T47D (cell line): ENCODE measurements around the gene TUFM.
"Not testable (repeated sequence)": the region's sequence is repeated elsewhere in the genome, so short reads cannot be mapped to it uniquely, and the experiment has no call there.

Source experiments
- DNase-seq, 2 experiments: peaks; one replicate each; pipeline versions ENCODE4 v3.0.0 to v3.0.0-alpha.2; 2011 to 2012; ENCODE audit warnings: low read depth in 1 of 2, low spot score in 1 of 2
- JUND ChIP-seq: IDR thresholded peaks from 2 replicates; pipeline ENCODE4 v1.6.1; 2012; ENCODE audit warnings: low read depth
- in situ Hi-C: cut with HindIII; loops from 2 replicates; pipeline ENCODE4 v1.10.0; 2016; ENCODE audit warnings: low sequenced_read_pairs, low pct_unique_long_range_greater_than_20kb

TUFM gene

GRCh38 chr16:28879841-28880588 lies 33.9 kb upstream of the TUFM start:
- DNase-seq: peak; percentile 90 to 98
- in situ Hi-C loops: no loop called here
- TF ChIP-seq JUND: no peak

DNA sequence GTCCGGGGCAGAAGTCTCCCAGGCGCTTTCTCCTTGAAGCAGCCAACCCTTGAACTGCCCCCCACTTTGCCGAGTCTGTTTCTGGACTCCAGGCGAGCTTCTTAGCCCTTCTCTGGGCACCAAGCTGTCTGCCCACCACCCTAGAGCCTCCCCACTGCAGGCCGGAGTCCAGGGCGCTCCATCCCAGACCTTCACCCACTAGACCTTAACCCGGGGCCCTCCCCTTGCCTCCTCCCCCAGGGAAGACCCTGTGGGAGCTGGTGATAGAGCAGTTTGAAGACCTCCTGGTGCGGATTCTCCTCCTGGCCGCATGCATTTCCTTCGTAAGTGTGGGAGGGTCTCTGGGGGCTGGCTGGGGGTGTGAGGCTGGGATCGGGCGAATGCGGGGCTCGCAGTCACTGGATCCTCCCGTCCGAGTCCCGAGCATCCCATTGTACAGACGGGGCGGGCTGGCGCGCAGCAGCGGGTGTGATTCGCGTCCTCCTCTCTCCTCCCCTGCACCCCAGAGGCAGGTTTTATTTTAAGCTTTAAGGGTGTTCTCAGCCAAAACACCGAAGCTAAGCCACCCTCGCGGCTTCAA lies 33.2 kb upstream of the TUFM start:
- in situ Hi-C loops: no loop called here
- TF ChIP-seq JUND: no peak
- no peak for DNase-seq

GRCh38 chr16:28878083-28878926 lies 32.2 kb upstream of the TUFM start, which contains the start of gene ATP2A1:
ATP2A1 (plus strand) TSS chr16:28878488; CDS start chr16:28878672, 184 bp downstream.
- no peak for DNase-seq
- in situ Hi-C loops: no loop called here
- TF ChIP-seq JUND: no peak

GRCh38 chr16:28877655-28878000 lies 31.5 kb upstream of the TUFM start:
- DNase-seq: no peak
- no peak for TF ChIP-seq JUND
- in situ Hi-C loops: no loop called here

GRCh38 chr16:28876973-28877654 lies 31.0 kb upstream of the TUFM start:
- TF ChIP-seq JUND: no peak

GRCh38 chr16:28876019-28876659 lies 30.0 kb upstream of the TUFM start:
- in situ Hi-C loops: no loop called here
- no peak for TF ChIP-seq JUND

More at GRCh38 chr16:28876973-28877654, 31.0 kb upstream of the TUFM start:
- in situ Hi-C loops: no loop called here
- DNase-seq: no peak

DNA sequence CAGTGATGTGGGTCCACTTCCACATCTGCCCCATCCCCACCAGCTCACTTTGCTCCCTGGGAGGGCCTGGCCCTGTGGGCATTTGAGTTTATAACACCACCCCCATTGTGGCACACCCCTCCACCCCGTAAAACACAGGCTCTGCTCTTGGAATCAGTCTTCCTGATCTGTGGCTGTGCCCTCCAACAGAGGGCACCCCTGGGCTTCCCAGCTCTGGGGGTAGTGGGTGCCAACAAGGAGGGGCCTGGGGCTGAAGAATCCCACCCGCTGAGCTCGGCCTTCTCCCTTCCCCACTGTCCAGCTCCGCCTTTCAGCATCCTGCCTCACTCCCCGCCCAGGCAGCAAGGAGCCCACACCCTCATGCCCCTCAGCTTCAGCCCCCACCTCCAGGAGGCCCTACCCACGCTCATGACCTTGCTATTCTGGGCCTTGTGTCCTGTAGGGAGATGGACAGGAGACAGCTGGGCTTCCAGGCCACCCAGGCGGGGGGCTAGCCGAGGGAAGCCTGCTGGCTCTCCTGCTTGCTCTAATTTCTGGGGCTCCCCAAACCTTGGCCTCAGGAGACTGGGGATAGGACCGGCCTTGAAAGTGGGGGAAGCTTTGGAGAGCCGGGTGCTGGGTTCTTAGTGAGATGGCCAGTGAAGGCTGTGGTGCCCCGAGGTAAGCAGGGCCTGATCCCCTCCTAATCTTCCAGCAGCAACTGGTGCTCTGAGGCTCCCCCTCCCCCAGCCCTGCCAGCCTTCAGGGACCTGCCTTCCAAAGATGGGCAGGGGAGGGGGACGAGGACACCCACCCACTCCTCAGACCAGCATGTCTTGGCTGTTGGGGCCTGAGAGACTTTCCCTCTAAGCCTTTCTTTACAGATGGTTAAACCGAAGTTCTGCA lies 29.2 kb upstream of the TUFM start:
- no peak for DNase-seq
- in situ Hi-C loops: no loop called here
- TF ChIP-seq JUND: no peak

More at GRCh38 chr16:28876019-28876659, 30.0 kb upstream of the TUFM start:
- no peak for DNase-seq

DNA sequence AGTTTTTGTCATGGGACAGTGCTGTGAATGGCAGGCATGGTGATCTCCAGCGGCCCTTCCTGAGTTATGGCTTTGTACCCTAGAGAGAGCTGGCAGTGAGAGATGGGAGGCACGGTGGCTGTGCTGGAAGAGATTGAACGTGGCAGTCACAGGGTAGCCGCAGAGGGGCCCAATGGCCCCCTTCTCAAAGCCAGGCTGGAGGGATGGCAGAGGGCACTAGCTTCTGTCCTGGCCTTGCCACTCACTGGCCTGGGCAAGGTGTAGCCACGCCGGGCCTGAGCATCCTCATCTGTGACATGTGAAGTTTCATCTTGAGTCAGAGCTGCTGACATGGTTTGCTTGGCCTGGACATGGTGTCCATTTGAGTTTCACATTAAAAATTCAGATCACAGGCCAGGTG lies 28.3 kb upstream of the TUFM start:
- in situ Hi-C loops: no loop called here
- TF ChIP-seq JUND: no peak
- DNase-seq: no peak

- in situ Hi-C loops: no loop called here
- no peak for TF ChIP-seq JUND
- DNase-seq: peak in 1 of 2 experiments; percentile 32
These were observed 27.5 kb upstream of the TUFM start for GRCh38 chr16:28873543-28874201.

GRCh38 chr16:28872952-28873351 lies 26.8 kb upstream of the TUFM start:
- no peak for DNase-seq
- in situ Hi-C loops: no loop called here
- TF ChIP-seq JUND: no peak

DNA sequence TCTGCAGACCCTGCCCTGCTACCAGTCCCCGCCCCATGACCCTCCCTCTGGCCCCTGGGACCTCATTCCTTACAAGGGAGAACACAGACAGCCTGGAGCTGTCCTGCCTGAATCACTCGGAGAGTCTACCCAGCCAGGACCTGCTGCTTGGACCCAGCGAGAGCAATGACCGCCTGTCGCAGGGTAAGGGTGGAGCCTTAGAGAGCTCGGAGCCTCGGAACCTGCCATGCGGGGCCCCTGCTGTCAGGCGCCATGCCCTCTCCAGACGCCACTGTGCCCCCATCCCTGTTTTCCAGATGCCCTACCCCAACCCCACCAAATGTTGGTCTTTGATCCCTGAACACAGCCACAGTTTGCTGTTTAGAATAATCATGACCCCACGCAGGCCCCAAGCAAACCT lies 23.1 kb upstream of the TUFM start:
- TF ChIP-seq JUND: no peak
- DNase-seq: no peak
- in situ Hi-C loops: no loop called here

DNA sequence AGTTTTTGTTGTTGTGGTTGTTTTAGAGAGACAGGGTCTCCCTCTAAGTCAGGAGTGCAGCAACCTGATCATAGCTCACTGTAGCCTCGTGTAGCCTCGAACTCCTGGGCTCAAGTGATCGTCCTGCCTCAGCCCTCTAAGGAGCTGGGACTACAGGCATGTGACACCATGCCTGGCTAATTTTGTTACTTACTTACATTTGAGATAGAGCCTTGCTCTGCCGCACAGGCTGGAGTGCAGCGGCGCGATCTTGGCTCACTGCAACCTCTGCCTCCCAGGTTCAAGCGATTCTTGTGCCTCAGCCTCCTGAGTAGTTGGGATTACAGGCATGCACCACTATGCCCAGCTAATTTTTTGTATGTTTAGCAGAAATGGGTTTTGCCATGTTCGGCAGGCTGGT lies 21.5 kb upstream of the TUFM start:
- in situ Hi-C loops, DNase-seq: not testable (repeated sequence)
